Astrocyte of the spinal cord (primary cell): ENCODE measurements around the gene PTPRC.

Experiments
- DNase-seq: peaks from one replicate; pipeline ENCODE4 v3.0.0; 2011; ENCODE audit warnings: low read depth, low spot score
- H3K4me3 ChIP-seq: 2 replicates; pipeline ENCODE4 v1.5.1; 2011; ENCODE audit warnings: low read depth, mild to moderate bottlenecking, low read length, moderate library complexity
- in situ Hi-C: cut with HindIII; loops from 2 replicates; pipeline ENCODE4 v1.10.0; 2017; ENCODE audit warnings: low sequenced_read_pairs
- TF ChIP-seq, protein P1 (sequence below): IDR thresholded peaks from 2 replicates; pipeline ENCODE4 v1.5.1; 2012; ENCODE audit warnings: low read depth, mild to moderate bottlenecking, low read length, inconsistent platforms

The PTPRC gene

DNA sequence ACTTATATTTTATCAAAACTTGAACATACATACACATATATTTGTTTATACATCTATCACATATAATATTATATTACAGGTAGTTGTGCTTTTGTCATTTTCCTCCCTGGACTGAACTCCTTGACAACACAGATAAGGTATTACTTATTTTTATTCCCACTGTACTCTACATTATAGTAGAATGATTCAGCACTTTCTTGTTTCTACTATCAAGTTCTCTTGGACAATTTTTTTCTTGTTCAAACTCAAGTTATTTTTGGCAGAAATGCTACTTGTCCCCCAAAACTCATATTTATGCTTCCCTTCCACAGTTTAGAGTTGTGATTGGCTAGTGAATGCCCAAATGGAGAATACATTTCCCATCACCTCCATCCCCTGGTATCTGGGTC, 10.8 kb upstream of the PTPRC start:
- in situ Hi-C loops: no loop called here
- DNase-seq: peak; percentile 14
- TF ChIP-seq, protein P1, sequence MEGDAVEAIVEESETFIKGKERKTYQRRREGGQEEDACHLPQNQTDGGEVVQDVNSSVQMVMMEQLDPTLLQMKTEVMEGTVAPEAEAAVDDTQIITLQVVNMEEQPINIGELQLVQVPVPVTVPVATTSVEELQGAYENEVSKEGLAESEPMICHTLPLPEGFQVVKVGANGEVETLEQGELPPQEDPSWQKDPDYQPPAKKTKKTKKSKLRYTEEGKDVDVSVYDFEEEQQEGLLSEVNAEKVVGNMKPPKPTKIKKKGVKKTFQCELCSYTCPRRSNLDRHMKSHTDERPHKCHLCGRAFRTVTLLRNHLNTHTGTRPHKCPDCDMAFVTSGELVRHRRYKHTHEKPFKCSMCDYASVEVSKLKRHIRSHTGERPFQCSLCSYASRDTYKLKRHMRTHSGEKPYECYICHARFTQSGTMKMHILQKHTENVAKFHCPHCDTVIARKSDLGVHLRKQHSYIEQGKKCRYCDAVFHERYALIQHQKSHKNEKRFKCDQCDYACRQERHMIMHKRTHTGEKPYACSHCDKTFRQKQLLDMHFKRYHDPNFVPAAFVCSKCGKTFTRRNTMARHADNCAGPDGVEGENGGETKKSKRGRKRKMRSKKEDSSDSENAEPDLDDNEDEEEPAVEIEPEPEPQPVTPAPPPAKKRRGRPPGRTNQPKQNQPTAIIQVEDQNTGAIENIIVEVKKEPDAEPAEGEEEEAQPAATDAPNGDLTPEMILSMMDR: no peak
- no peak overlapping the region for H3K4me3 ChIP-seq

DNA sequence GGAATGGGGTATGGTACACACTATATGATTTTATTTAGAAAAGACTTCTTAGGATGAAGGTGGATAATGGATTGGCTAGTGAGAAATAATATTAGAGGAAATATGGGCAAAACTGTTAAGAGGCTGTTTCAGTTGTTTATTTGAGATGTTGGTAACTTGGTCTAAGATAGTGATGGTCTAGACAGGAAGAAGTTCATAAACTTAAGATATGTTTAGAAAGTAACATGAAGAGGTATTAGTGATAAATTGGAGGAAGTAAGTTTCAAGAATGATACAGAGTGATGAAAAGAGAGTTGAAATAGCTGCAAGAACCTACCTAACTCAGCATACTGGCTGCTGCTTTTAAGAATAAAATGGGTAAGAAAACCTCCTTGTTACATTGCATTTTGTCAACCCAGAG, 9.2 kb upstream of the PTPRC start:
- no peak overlapping the region for H3K4me3 ChIP-seq
- DNase-seq: no peak
- TF ChIP-seq, protein P1: no peak
- in situ Hi-C loops: no loop called here

DNA sequence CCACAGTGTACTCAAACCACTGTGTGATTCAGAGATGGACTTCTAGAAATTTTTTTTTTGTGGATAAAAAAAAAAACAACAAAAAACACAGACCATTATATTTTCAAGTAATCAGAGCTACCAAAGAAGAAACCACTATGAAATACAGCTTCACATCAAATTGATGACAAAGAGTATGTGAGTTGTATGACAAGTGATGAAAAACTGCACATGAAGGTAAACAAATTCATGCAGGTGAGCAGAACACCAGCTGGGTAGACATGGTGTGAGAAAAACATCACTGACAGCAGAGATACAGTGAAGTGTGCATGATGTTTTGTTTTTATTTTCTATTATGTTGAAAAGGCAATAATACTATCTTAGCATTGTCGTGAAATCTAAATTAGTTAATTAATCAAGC, 8.0 kb upstream of the PTPRC start:
- TF ChIP-seq, protein P1: no peak
- DNase-seq: no peak
- H3K4me3 ChIP-seq: no peak overlapping the region
- in situ Hi-C loops: no loop called here

DNA sequence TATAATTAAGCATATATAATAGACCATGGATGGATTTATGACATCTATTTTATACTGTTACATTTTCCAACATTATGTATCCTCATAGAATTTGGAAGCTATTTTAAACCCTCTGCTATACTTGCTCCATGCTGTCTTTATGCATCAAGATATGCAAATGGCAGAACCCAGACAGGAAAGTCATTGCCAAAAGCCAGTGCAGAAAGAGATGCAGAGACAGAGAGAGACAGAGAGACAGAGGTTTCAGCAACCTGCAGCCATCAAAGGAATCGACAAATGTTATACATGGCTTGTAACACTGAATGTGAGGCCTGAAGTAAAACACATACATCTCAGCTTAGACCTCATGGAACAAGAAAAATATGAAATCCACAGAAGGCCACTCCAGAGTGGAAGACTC, 7.5 kb upstream of the PTPRC start:
- in situ Hi-C loops: no loop called here
- no peak overlapping the region for H3K4me3 ChIP-seq
- TF ChIP-seq, protein P1: no peak
- DNase-seq: no peak

DNA sequence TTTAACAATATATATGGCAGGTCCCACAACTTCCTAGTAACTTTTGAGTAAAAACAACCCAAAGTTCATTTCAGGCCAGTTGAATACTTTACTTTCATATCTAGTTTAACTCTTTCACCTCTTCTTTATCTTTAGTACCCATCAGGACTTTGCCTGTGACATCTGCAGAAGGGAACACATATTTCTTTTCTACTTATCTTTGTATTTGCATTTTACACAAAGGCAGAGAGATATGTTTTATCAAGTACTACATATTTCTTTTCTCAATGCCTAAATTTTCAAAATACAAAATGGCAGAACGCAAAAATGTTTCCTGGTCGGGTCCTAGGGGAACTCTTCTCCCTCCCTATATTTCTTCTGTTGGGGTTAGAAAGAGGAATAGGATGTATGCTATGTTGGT, 6.8 kb upstream of the PTPRC start:
- no peak for DNase-seq
- in situ Hi-C loops: no loop called here
- no peak overlapping the region for H3K4me3 ChIP-seq
- TF ChIP-seq, protein P1: no peak

DNA sequence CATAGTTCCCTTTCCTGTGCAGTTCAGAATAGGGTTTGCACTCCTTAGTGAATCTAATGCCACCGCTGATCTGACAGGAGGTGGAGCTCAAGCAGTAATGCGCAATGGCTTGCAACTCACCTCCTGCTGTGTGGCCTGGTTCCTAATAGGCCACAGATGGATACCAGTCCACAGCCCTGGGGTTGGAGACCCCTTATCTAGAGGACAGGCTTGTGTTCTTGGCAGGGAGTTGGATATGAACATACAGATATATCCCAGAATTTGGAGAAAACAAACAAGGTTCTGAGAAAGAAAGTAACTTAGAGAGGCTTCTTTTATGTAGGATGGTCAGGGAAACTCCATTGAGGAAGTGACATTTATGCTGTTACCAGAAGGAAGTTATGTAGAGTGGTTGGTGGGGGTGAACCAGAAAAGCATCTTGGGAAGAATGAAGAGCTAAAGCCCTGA, 5.1 kb upstream of the PTPRC start:
- DNase-seq: no peak
- H3K4me3 ChIP-seq: no peak overlapping the region
- in situ Hi-C loops: no loop called here
- TF ChIP-seq, protein P1: no peak

DNA sequence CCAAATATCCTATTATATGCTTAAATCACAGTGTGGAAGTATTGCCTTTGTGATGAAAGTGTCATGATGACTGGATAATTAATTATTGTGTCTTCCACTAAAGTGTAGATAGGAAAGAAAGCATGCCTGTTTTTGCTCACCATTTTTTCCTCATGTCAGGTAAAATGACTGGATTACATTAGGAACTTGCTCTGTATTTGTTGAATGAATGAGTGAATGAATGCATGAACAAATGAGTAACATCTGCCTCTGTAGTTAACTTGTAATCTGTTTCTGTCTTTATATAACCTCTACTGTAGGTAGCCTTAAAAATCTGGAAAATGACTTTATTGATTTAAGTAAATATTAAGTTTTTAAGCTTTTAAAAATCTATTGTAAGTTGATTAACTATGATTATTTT, 2.9 kb upstream of the PTPRC start:
- DNase-seq: no peak
- in situ Hi-C loops: no loop called here
- no peak overlapping the region for H3K4me3 ChIP-seq
- TF ChIP-seq, protein P1: no peak
